GM12892 (cell line): ENCODE measurements around the gene ADAM17.

Experiments used
- POLR2A ChIP-seq: IDR thresholded peaks from 2 replicates; pipeline ENCODE4 v1.6.1; 2011; ENCODE audit warnings: low read depth, low read length, control low read depth
- POLR2AphosphoS5 ChIP-seq: IDR thresholded peaks from 2 replicates; pipeline ENCODE4 v1.6.1; 2011; ENCODE audit warnings: low read depth, low read length, control low read depth
- TAF1 ChIP-seq: IDR thresholded peaks from 2 replicates; pipeline ENCODE4 v1.6.1; 2011; ENCODE audit warnings: low read depth, mild to moderate bottlenecking, control low read depth, low read length, borderline replicate concordance

DNA sequence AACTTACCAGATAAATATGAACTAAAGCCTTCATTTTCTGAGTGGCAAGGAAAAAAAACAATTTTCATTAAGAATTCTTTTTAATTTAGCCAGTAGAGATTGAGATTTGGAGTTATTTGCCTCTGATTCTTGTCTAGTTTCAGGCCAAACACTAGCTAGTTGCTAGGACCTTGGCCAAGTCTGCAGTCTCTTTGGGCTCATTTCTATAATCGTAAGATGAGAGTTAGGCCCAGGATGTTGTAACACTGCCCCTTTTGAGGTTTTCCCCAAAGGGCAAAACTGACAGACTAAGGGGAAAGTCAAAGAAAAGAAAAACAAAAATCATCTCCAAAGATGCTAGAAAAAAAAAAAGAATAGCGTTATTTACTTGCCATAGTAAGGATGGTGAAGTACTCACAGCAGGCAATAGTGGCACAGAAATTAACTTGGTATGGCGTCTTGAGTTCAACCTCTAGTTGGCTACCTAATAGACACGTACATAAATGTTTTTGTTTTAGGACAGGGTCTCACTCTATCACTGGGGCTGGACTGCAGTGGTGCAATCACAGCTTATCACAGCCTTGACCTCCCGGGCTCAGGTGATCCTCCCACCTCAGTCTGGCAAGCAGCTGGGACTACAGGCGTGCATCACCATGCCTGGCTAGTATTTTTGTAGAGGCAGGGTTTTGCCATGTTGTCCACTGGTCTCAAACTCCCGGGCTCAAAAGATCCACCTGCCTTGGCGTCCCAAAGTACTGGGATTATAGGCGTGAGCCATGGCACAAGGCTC, 23.0 kb upstream of the ADAM17 start:
- TF ChIP-seq POLR2A = no peak
- no peak for TF ChIP-seq POLR2AphosphoS5
- no peak for TF ChIP-seq TAF1
